Caco-2 (cell line): Measurements from ENCODE around the gene C10orf67. TPM values are rescaled to one million over a fixed set of nuclear protein-coding genes. Genes with fewer than 3 reads are reported as not detected.
A peak's percentile ranks its signal among the peaks of the same experiment; 100 is the strongest.

Experiments used
- BruUV-seq: library from RNA; stranded (reverse); fragments of 400-500 nt; replicated peaks from 2 replicates; lab custom pipeline; 2021; lab: Mats Ljungman, UMichigan
- CTCF ChIA-PET: fragments of 300-600 bp; sonication (Branson Sonifier 250); formaldehyde crosslinking; loops from one replicate; lab custom pipeline; 2022; ENCODE audit warnings: antibody characterized with exemption; lab: Charles Lee
- POLR2A ChIA-PET: fragments of 300-600 bp; sonication (Branson Sonifier 250); formaldehyde crosslinking; loops from one replicate; lab custom pipeline; 2022; ENCODE audit warnings: antibody characterized with exemption; lab: Charles Lee
- DNase-seq, 2 experiments: peaks; one replicate each; pipeline versions ENCODE4 v3.0.0 to v3.0.0-alpha.2; 2020 to 2022
- H3K27me3 ChIP-seq: replicated peaks from 2 replicates; pipeline ENCODE4 v1.6.0; 2011; ENCODE audit warnings: low read length; ENCODE audit not compliant: control insufficient read depth, insufficient read depth
- H3K36me3 ChIP-seq: 2 replicates; pipeline ENCODE4 v1.5.1; 2011; ENCODE audit warnings: low read length; ENCODE audit not compliant: control insufficient read depth, insufficient read depth
- H3K4me1 ChIP-seq: fragments of 250-450 bp; sonication (Bioruptor Pico); 2 replicates; pipeline ENCODE4 v1.5.1; 2020; ENCODE audit warnings: mild to moderate bottlenecking
- H3K4me3 ChIP-seq: 2 replicates; pipeline ENCODE4 v1.5.1; 2011; ENCODE audit warnings: low read depth, mild to moderate bottlenecking, control low read depth, low read length
- H3K9me3 ChIP-seq: fragments of 250-450 bp; sonication (Bioruptor Pico); 2 replicates; pipeline ENCODE4 v1.5.1; 2020; ENCODE audit warnings: mild to moderate bottlenecking, moderate library complexity
- H3K27ac Mint-ChIP-seq: one replicate; pipeline ENCODE4 v1.8.0; 2022; ENCODE audit warnings: mixed read lengths; ENCODE audit not compliant: unreplicated experiment
- H3K27me3 Mint-ChIP-seq: one replicate; pipeline ENCODE4 v1.8.0; 2022; ENCODE audit warnings: mixed read lengths; ENCODE audit not compliant: insufficient read depth, unreplicated experiment
- H3K36me3 Mint-ChIP-seq: one replicate; pipeline ENCODE4 v1.8.0; 2022; ENCODE audit warnings: mild to moderate bottlenecking, mixed read lengths; ENCODE audit not compliant: insufficient read depth, unreplicated experiment
- H3K4me1 Mint-ChIP-seq: one replicate; pipeline ENCODE4 v1.8.0; 2022; ENCODE audit warnings: low read depth, mixed read lengths; ENCODE audit not compliant: unreplicated experiment
- H3K4me3 Mint-ChIP-seq: one replicate; pipeline ENCODE4 v1.8.0; 2022; ENCODE audit warnings: mild to moderate bottlenecking, moderate library complexity, mixed read lengths; ENCODE audit not compliant: unreplicated experiment
- H3K9me3 Mint-ChIP-seq: one replicate; pipeline ENCODE4 v1.8.0; 2022; ENCODE audit warnings: mixed read lengths; ENCODE audit not compliant: unreplicated experiment
- intact Hi-C: fragments of 100-400 bp; cut with micrococcal nuclease; formaldehyde crosslinking; loops from one replicate; pipeline ENCODE4 v1.10.0; 2022; ENCODE audit not compliant: unreplicated experiment
- total RNA-seq: library from RNA; stranded (reverse); gene quantifications from 2 replicates; pipeline ENCODE4 v1.2.3, GENCODE V29; 2022
- TF ChIP-seq, protein P1 (sequence below), 2 experiments: fragments of 200-600 bp in 1 of 2; IDR thresholded peaks; 1 replicate in 1 of 2; 2 replicates in 1 of 2; pipeline versions ENCODE4 v1.5.1 to v1.8.0; 2011 to 2022; ENCODE audit warnings: antibody characterized with exemption in 1 of 2, control low read depth in 1 of 2, inconsistent platforms in 1 of 2, low read depth in 1 of 2, low read length in 1 of 2, mild to moderate bottlenecking in 1 of 2, moderate library complexity in 1 of 2; ENCODE audit not compliant: insufficient read depth in 1 of 2, severe bottlenecking in 1 of 2, unreplicated experiment in 1 of 2

Gene C10orf67
- total RNA-seq, 1 experiment from 2014 or later = not detected

DNA sequence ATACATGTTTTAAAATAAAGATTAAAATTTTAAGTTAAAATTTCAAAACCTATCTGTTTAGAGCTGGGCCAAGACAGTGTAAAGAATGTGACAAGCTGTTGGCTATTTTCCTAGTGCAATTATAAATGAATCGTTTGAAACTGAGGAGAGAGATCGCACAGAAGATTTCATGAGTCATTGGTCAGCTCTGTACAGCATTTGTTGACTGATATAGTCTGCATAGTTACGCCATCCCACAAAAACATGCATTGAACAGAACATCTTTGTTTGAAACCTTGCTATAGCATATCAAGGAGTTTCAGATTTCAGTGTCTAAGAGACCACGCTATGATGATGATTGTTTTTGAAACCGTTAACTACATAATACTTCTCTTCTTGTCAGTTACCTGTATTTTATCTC is 1.3 kb upstream of the C10orf67 start:
- TF ChIP-seq, protein P1, sequence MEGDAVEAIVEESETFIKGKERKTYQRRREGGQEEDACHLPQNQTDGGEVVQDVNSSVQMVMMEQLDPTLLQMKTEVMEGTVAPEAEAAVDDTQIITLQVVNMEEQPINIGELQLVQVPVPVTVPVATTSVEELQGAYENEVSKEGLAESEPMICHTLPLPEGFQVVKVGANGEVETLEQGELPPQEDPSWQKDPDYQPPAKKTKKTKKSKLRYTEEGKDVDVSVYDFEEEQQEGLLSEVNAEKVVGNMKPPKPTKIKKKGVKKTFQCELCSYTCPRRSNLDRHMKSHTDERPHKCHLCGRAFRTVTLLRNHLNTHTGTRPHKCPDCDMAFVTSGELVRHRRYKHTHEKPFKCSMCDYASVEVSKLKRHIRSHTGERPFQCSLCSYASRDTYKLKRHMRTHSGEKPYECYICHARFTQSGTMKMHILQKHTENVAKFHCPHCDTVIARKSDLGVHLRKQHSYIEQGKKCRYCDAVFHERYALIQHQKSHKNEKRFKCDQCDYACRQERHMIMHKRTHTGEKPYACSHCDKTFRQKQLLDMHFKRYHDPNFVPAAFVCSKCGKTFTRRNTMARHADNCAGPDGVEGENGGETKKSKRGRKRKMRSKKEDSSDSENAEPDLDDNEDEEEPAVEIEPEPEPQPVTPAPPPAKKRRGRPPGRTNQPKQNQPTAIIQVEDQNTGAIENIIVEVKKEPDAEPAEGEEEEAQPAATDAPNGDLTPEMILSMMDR (IDR thresholded peaks at IDR 0.05; ENCODE audit: insufficient read depth in 1 of 2, low read depth in 1 of 2, low read length in 1 of 2, severe bottlenecking in 1 of 2, unreplicated experiment in 1 of 2) = no peak
- Mint-ChIP-seq H3K27me3 (peaks cover 18% of the 10 kb centered on the region), H3K27ac (no peak overlapping the region), H3K9me3 (no peaks in the 10 kb centered on the region), H3K4me1 (no peaks in the 10 kb centered on the region), H3K36me3 (no peaks in the 10 kb centered on the region), H3K4me3 (no peak overlapping the region)
- intact Hi-C loops = no loop called here
- ChIA-PET CTCF (no interaction called here), POLR2A (no interaction called here)
- H3K9me3 ChIP-seq = no peaks in the 10 kb centered on the region
- H3K4me3 ChIP-seq = no peak overlapping the region
- BruUV-seq = no TSS peak
- H3K4me1 ChIP-seq = 0 out of 2 replicates have a peak, but pooled peaks cover 3% of the 10 kb centered on the region
- DNase-seq = no peak
- H3K27me3 ChIP-seq = no peaks in the 10 kb centered on the region
- no peaks in the 10 kb centered on the region for H3K36me3 ChIP-seq

DNA sequence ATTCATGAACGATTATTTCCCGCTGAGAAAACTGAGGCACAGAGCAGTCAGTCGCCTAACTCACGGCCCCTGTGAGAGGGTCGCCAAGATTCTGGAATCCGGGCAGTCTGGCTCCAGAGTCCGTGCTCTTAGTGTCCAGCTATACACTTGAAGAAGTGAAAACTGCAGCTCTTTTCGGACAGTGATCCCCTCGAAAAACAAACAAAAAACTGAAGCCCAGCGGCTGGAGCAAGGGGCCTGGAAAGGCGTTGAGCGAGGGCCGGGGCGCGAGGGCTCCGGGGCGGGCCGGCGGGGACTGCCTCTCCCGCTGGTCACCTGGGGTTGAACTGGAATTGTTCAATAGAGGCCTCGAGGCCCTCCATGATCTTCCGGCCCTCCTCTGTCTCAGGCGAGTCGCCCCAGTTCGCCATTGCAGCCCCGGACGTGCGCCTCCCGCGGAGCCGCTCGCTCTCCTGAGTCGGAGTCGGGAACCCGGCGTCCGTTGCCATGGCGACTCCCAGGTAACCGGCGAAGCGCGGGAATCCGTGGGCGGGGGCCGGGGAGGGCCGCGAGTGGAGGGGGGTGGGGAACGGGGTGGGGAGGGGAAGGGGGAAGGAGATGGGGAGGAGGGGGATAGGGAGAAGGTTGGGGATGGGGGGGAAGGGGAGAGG is 881 bp downstream of the C10orf67 start:
- H3K27ac Mint-ChIP-seq = no peak overlapping the region
- intact Hi-C loops = no loop called here
- peak overlapping the region; percentile 26 for H3K4me3 ChIP-seq
- ChIA-PET CTCF (no interaction called here), POLR2A (no interaction called here)
- H3K4me1 ChIP-seq = 0 out of 2 replicates have a peak, but pooled peaks cover 3% of the 10 kb centered on the region
- no peaks in the 10 kb centered on the region for H3K9me3 Mint-ChIP-seq
- H3K36me3 ChIP-seq = no peaks in the 10 kb centered on the region
- no peaks in the 10 kb centered on the region for H3K9me3 ChIP-seq
- no TSS peak for BruUV-seq
- no peaks in the 10 kb centered on the region for H3K36me3 Mint-ChIP-seq
- TF ChIP-seq, protein P1 (IDR thresholded peaks at IDR 0.05; ENCODE audit: insufficient read depth in 1 of 2, low read depth in 1 of 2, low read length in 1 of 2, severe bottlenecking in 1 of 2, unreplicated experiment in 1 of 2) = no peak
- peak overlapping the region; percentile 69 for H3K4me3 Mint-ChIP-seq
- H3K27me3 ChIP-seq = no peaks in the 10 kb centered on the region
- DNase-seq = peak; percentile 50 to 52
- peaks cover 19% of the 10 kb centered on the region for H3K27me3 Mint-ChIP-seq
- H3K4me1 Mint-ChIP-seq = no peaks in the 10 kb centered on the region

GRCh38 chr10:23342213-23342884 is 2.2 kb downstream of the C10orf67 start:
- Mint-ChIP-seq H3K4me1 (no peaks in the 10 kb centered on the region), H3K27me3 (peaks cover 17% of the 10 kb centered on the region), H3K9me3 (no peaks in the 10 kb centered on the region), H3K36me3 (no peaks in the 10 kb centered on the region), H3K27ac (no peak overlapping the region), H3K4me3 (no peak overlapping the region)
- BruUV-seq = no TSS peak
- DNase-seq = no peak
- Histone ChIP-seq H3K9me3 (no peaks in the 10 kb centered on the region), H3K36me3 (no peaks in the 10 kb centered on the region), H3K4me3 (no peak overlapping the region), H3K4me1 (0 out of 2 replicates have a peak, but pooled peaks cover 3% of the 10 kb centered on the region), H3K27me3 (no peaks in the 10 kb centered on the region)
- ChIA-PET POLR2A (no interaction called here), CTCF (no interaction called here)
- intact Hi-C loops = no loop called here
- TF ChIP-seq, protein P1 (IDR thresholded peaks at IDR 0.05; ENCODE audit: insufficient read depth in 1 of 2, low read depth in 1 of 2, low read length in 1 of 2, severe bottlenecking in 1 of 2, unreplicated experiment in 1 of 2) = no peak
